Osteocyte (in vitro differentiated cells): Measurements from ENCODE around the gene PMPCA. TPM values are rescaled to one million over a fixed set of nuclear protein-coding genes. Genes with fewer than 3 reads are reported as not detected.

Source experiments
- DNase-seq: peaks from one replicate; pipeline ENCODE4 v3.0.0; 2021; ENCODE audit warnings: mixed read lengths; ENCODE audit not compliant: unreplicated experiment; ENCODE audit errors: extremely low spot score
- H3K27ac Mint-ChIP-seq: one replicate; pipeline ENCODE4 v1.8.0; 2021; ENCODE audit warnings: mild to moderate bottlenecking, mixed read lengths; ENCODE audit not compliant: unreplicated experiment
- H3K27me3 Mint-ChIP-seq: one replicate; pipeline ENCODE4 v1.8.0; 2021; ENCODE audit warnings: mixed read lengths; ENCODE audit not compliant: unreplicated experiment
- H3K36me3 Mint-ChIP-seq: one replicate; pipeline ENCODE4 v1.8.0; 2021; ENCODE audit warnings: mixed read lengths; ENCODE audit not compliant: unreplicated experiment
- H3K4me1 Mint-ChIP-seq: one replicate; pipeline ENCODE4 v1.8.0; 2021; ENCODE audit warnings: mixed read lengths; ENCODE audit not compliant: unreplicated experiment
- H3K4me3 Mint-ChIP-seq: one replicate; pipeline ENCODE4 v1.8.0; 2021; ENCODE audit warnings: mild to moderate bottlenecking, moderate library complexity, mixed read lengths; ENCODE audit not compliant: unreplicated experiment
- H3K9me3 Mint-ChIP-seq: one replicate; pipeline ENCODE4 v1.8.0; 2021; ENCODE audit warnings: mixed read lengths; ENCODE audit not compliant: unreplicated experiment
- CTCF ChIP-seq: fragments of 200-600 bp; sonication (generic); IDR thresholded peaks from 2 replicates; pipeline ENCODE4 v1.5.0; 2021; ENCODE audit warnings: antibody characterized with exemption, mild to moderate bottlenecking, moderate library complexity
- total RNA-seq: library from RNA; stranded (reverse); gene quantifications from 2 replicates; pipeline ENCODE4 v1.2.1, GENCODE V29; 2021

Gene PMPCA
- total RNA-seq, 1 donor from 2014 or later = 52.8 TPM

DNA sequence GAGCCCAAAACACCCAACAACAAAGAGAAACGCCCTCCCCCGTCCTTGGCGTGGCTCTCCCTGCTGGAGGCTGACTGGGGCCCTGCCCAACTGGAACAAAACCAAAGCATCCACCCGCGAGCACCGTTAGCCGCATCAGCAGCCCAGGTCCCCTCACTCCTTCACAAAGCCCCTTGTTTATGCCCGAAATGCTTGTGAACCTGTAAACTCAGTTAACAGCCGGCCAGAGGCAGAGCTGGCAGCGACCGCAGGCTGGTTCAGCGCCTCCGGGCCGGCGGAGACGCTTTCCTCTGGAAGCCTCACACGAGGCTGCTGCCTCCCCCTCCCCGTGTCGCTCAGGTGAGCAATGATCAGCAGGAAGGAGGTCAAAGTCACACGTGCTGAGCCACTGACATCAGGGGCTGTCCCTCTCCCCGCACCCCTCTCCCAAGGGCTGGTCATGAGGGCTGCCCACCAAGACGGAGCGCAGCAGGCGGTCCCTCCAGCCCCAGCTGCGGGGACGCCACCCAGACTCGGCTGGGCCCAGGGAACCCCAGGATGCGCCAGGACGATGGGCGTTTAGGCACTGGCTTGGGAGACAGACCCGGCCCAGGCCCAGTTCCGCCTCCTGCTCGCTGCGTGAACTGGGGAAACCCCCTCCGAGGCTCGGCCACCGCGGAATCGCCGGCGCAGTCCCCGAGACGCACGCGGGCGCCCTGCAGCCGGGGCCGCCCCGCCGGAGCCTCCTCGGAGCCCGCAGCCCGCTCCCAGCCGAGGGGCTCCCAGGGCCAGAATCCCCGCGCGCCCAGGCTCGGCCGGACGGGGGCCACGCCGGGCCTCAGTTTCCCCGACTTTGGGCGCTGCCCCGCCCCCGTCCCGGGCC is 11.1 kb upstream of the PMPCA start:
- Mint-ChIP-seq H3K4me3 (peak overlapping the region; percentile 82), H3K27ac (peak overlapping the region; percentile 66), H3K9me3 (no peaks in the 10 kb centered on the region), H3K4me1 (peaks cover 14% of the 10 kb centered on the region), H3K36me3 (peaks cover 11% of the 10 kb centered on the region), H3K27me3 (no peaks in the 10 kb centered on the region)
- TF ChIP-seq CTCF = no peak
- no peak for DNase-seq

DNA sequence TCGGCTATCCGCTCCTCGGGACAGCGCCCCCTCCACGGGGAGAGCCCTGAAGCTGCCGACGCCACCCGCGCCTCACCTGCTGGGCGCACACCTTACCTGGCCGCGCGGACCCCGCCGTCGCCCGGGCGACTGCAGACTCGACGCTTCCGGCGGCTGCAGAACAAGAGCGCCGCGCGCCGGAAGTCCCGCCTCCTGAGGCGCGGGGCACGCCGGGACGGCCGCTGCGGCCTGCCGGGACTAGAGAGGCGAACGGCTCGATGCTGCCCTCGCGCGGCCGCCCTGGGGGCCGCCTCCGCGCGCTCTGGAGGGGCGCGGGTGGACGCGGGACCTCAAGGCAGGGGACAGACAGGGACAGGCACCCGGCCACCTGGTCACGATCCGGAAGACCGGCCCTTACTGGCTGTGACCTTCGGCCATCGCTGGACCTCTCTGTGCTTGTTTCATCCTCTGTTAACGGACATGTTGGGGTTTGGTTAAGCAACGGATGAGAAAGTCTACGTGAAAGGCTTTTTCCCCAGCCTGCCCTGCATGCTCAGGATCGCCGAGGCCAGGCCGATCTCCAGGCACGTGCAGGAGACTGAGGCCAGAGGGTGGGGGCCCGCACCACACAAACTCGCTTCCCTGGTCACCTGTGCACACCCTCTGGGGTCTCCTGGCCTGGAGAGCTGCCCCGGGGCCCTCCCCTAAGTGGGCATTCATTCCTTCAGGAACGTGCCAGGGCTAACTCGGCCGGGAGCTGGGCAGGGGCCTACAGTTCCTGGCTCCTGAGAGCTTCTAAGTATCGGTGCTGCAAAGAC is 10.2 kb upstream of the PMPCA start, which contains the start of gene SNAPC4:
Gene SNAPC4, minus strand, starts transcription at position 133 of the 797 bp plus-strand sequence. CDS start 1,742 bp downstream, outside the sequence.
- Mint-ChIP-seq H3K4me1 (peaks cover 14% of the 10 kb centered on the region), H3K9me3 (no peaks in the 10 kb centered on the region), H3K36me3 (peaks cover 19% of the 10 kb centered on the region), H3K4me3 (peak within 1 kb of the TSS; percentile 82), H3K27me3 (no peaks in the 10 kb centered on the region), H3K27ac (peak within 1 kb of the TSS; percentile 66)
- peak; percentile 99 for TF ChIP-seq CTCF
- peak; percentile 96 for DNase-seq

DNA sequence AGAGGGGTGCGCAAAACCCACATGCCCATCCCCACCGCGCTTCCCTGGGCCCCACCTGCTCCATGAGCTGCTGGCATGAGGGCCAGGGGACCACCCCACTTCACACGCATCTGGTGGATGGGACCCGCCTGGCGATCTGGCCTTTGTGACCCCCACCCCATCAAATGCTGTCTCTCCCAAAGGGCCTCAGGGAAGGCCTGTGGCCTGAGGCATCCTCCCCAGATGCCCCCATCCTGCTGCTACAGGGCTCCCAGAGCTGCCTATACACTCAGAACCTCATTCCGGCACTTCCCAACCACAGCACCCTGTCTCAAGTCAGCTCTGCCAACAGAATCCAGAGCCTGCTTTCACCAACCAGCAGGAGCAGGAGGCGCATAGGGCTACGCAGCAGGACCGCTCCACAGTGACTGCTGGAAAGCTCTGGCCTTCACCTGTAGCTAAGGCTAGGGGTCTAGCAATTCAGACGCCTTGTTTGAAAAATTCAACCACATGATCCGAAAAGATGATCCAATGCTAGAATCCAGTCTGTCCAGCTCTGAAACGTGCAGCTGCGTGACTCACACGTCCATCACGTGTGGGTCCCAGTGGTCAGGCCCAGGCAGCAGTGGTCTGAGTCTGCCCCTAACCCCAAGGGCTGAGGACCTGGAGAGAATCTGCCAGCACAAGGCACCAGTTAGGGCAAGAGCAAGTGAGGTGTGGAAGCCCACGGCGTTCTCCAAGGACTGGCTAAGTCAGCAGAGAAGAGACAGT is 9.1 kb upstream of the PMPCA start:
- Mint-ChIP-seq H3K4me1 (peaks cover 14% of the 10 kb centered on the region), H3K9me3 (no peaks in the 10 kb centered on the region), H3K4me3 (no peak overlapping the region), H3K27ac (no peak overlapping the region), H3K36me3 (peaks cover 27% of the 10 kb centered on the region), H3K27me3 (no peaks in the 10 kb centered on the region)
- no peak for TF ChIP-seq CTCF
- no peak for DNase-seq

- no peaks in the 10 kb centered on the region for H3K9me3 Mint-ChIP-seq
- H3K36me3 Mint-ChIP-seq = peaks cover 25% of the 10 kb centered on the region
- peaks cover 14% of the 10 kb centered on the region for H3K4me1 Mint-ChIP-seq
- no peak for TF ChIP-seq CTCF
- DNase-seq = no peak
- H3K27ac Mint-ChIP-seq = no peak overlapping the region
- H3K27me3 Mint-ChIP-seq = no peaks in the 10 kb centered on the region
- no peak overlapping the region for H3K4me3 Mint-ChIP-seq
Observed at GRCh38 chr9:136402067-136402466, 8.4 kb upstream of the PMPCA start.
